GM13977 (cell line): ENCODE measurements around the gene YWHAH.

Experiments
- DNase-seq: peaks from one replicate; pipeline ENCODE4 v3.0.0; 2012; ENCODE audit warnings: low spot score
- CTCF ChIP-seq: IDR thresholded peaks from 2 replicates; pipeline ENCODE4 v1.5.1; 2012; ENCODE audit warnings: mild to moderate bottlenecking, control low read depth; ENCODE audit not compliant: insufficient read depth; ENCODE audit errors: extremely low read depth, missing control alignments
- in situ Hi-C: fragments of 300-500 bp; cut with MboI; formaldehyde crosslinking; loops from one replicate; pipeline ENCODE4 v1.12.0; 2022; ENCODE audit warnings: low sequenced_read_pairs, low pct_unique_long_range_greater_than_20kb, mixed read lengths, inconsistent platforms; ENCODE audit not compliant: unreplicated experiment

Gene YWHAH

GRCh38 chr22:31983911-31984656 lies 39.7 kb downstream of the YWHAH start:
- no peak for DNase-seq
- in situ Hi-C loops = loop anchor here (10.0 to 25.0 kb wide), 2 partner anchors 101 to 478 kb away; partner anchors contain the start of genes BPIFC and FBXO7

GRCh38 chr22:31987218-31987617 lies 42.9 kb downstream of the YWHAH start:
- in situ Hi-C loops = loop anchor here (10.0 to 25.0 kb wide), 2 partner anchors 98 to 475 kb away; partner anchors contain the start of genes BPIFC and FBXO7
- no peak for TF ChIP-seq CTCF
- no peak for DNase-seq

More at GRCh38 chr22:31983911-31984656, 39.7 kb downstream of the YWHAH start:
- TF ChIP-seq CTCF = no peak

DNA sequence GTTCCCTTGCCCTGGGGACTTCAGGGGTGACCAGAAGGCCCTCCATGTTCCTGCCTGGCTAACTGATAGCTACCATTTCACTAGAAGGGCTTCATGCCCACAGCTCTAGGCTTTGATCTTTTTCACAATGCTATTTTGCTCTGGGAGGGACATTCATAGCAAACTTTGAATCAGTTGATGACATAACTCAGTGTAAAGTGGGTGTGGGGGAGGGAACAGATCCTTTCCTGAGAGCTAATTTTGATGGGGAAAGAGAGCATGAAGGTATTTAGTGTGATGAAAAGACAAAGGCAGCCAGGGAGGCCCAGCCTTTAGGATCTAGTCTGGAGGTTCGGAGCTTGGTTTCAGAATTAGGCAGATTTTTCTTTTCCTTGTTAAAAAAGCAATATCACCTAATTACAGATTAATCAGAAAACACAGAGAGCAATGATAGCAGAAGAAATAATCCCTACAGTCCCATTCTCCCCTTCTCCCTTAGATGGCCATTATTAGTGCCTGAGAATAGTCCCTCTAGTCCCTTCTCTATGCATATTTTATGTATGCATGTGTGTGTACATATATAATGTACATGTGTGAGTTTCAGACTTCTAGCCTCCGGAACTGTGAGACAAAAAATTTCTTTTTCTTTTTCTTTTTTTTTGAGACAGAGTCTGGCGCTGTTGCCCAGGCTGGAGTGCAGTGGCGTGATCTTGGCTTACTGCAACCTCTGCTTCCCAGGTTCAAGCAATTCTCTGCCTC lies 46.9 kb downstream of the YWHAH start:
- in situ Hi-C loops = loop anchor here (25.0 kb wide), 1 partner anchor 471 kb away; the partner anchor contains the start of genes BPIFC and FBXO7
- DNase-seq = no peak
- no peak for TF ChIP-seq CTCF

DNA sequence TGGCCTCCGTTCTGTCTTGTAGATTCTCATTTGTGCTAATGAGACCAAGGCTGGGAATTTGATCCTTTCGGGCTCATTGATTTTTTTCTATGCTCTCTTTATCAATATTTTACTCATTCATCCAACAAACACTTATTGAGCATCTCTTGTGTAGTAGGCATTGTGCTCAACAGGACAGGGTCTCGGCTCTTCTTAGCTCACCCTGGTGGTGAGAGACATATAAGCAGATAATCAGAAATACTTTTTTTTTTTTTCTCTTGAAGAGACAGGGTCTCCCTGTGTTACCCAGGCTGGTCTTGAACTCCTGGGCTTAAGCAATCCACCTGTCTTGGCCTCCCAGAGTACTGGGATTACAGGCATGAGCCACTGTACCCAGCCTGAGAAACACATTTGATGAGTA lies 50.7 kb downstream of the YWHAH start:
- no peak for TF ChIP-seq CTCF
- no peak for DNase-seq
- in situ Hi-C loops = loop anchor here (25.0 kb wide), 1 partner anchor 467 kb away; the partner anchor contains the start of genes BPIFC and FBXO7

- in situ Hi-C loops = loop anchor here (25.0 kb wide), 1 partner anchor 466 kb away; the partner anchor contains the start of genes BPIFC and FBXO7
- TF ChIP-seq CTCF = no peak
- no peak for DNase-seq
Observed at GRCh38 chr22:31995807-31996206, 51.5 kb downstream of the YWHAH start.

GRCh38 chr22:31998784-31999385 lies 54.5 kb downstream of the YWHAH start:
- in situ Hi-C loops = loop anchor here (25.0 kb wide), 1 partner anchor 463 kb away; the partner anchor contains the start of genes BPIFC and FBXO7

More at GRCh38 chr22:31998784-31999385, 54.5 kb downstream of the YWHAH start:
- TF ChIP-seq CTCF = no peak
- no peak for DNase-seq
